OCI-LY3 (cell line): ENCODE measurements around the gene EDEM2.

Experiments
- CTCF ChIP-seq: fragments of 200-600, 300-600 bp; sonication (generic); IDR thresholded peaks from 2 replicates; pipeline ENCODE4 v1.5.1; 2014; ENCODE audit warnings: antibody characterized with exemption, low read length, low read depth
- EZH2phosphoT487 ChIP-seq: fragments of 200-600 bp; shearing (Covaris generic); IDR thresholded peaks from 2 replicates; pipeline ENCODE4 v1.6.1; 2018; ENCODE audit warnings: antibody characterized with exemption, mixed run types, low read depth

GRCh38 chr20:35101620-35102019 lies 45.5 kb downstream of the EDEM2 start:
- no peak for TF ChIP-seq CTCF
- TF ChIP-seq EZH2phosphoT487 = no peak
